ENCODE measurements around the gene ITPR1.

DNA sequence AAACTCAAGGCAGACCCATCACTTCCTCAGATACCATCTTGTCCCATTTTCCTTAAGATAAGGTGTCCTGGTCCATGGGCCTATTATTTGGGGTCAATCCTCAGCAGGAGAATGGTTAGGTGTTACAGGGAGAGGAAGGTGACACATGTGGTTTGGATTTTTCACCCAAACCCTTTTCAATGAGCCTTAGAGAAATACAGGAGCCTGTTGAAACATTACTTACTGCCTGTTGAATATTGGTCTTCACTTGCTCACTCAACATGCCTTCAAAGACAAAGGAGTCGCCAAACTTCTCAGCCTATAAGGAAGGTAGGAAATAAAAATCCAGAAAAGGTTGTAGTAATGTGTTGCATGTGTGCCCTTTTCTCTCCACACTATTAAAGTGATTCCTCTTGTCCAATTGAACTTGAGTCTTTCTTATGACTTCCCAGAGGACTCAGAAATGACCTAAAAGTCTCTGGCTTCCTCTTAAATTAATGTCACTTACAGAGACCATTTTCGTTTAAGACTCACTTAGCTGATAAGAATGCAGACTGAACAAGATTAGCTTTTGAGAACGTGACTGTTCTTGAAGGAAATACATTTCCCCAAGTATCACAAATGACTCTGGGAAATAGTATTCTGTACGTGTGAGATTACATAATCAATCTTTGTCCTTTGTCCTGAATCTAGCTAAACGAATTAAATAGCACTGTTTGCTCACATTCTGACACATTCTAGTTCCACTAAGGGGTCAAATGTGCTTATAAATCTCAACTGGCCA is 43.9 kb upstream of the ITPR1 start:
- TF ChIP-seq, protein P1, sequence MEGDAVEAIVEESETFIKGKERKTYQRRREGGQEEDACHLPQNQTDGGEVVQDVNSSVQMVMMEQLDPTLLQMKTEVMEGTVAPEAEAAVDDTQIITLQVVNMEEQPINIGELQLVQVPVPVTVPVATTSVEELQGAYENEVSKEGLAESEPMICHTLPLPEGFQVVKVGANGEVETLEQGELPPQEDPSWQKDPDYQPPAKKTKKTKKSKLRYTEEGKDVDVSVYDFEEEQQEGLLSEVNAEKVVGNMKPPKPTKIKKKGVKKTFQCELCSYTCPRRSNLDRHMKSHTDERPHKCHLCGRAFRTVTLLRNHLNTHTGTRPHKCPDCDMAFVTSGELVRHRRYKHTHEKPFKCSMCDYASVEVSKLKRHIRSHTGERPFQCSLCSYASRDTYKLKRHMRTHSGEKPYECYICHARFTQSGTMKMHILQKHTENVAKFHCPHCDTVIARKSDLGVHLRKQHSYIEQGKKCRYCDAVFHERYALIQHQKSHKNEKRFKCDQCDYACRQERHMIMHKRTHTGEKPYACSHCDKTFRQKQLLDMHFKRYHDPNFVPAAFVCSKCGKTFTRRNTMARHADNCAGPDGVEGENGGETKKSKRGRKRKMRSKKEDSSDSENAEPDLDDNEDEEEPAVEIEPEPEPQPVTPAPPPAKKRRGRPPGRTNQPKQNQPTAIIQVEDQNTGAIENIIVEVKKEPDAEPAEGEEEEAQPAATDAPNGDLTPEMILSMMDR (IDR thresholded peaks at IDR 0.05; ENCODE audit: insufficient read depth, low read length) = no peak
- no peak for TF ChIP-seq POLR2AphosphoS5 (IDR thresholded peaks at IDR 0.05; ENCODE audit: low read depth)
- TF ChIP-seq, protein P2, sequence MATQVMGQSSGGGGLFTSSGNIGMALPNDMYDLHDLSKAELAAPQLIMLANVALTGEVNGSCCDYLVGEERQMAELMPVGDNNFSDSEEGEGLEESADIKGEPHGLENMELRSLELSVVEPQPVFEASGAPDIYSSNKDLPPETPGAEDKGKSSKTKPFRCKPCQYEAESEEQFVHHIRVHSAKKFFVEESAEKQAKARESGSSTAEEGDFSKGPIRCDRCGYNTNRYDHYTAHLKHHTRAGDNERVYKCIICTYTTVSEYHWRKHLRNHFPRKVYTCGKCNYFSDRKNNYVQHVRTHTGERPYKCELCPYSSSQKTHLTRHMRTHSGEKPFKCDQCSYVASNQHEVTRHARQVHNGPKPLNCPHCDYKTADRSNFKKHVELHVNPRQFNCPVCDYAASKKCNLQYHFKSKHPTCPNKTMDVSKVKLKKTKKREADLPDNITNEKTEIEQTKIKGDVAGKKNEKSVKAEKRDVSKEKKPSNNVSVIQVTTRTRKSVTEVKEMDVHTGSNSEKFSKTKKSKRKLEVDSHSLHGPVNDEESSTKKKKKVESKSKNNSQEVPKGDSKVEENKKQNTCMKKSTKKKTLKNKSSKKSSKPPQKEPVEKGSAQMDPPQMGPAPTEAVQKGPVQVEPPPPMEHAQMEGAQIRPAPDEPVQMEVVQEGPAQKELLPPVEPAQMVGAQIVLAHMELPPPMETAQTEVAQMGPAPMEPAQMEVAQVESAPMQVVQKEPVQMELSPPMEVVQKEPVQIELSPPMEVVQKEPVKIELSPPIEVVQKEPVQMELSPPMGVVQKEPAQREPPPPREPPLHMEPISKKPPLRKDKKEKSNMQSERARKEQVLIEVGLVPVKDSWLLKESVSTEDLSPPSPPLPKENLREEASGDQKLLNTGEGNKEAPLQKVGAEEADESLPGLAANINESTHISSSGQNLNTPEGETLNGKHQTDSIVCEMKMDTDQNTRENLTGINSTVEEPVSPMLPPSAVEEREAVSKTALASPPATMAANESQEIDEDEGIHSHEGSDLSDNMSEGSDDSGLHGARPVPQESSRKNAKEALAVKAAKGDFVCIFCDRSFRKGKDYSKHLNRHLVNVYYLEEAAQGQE (IDR thresholded peaks at IDR 0.05; ENCODE audit: insufficient replicate concordance, low read depth) = no peak
- TF ChIP-seq GABPA (IDR thresholded peaks at IDR 0.05; ENCODE audit: low read depth) = no peak
- TF ChIP-seq SPI1 (IDR thresholded peaks at IDR 0.05; ENCODE audit: borderline replicate concordance, low read depth) = no peak

Measured in HL-60 (cell line).